GM12874 (cell line): ENCODE measurements around the gene LINC00632.

Experiments
- TF ChIP-seq, protein P1 (sequence below): IDR thresholded peaks from 2 replicates; pipeline ENCODE4 v1.5.1; 2011; ENCODE audit warnings: low read depth, mild to moderate bottlenecking, control low read depth, low read length, moderate library complexity; ENCODE audit not compliant: insufficient read depth

LINC00632 gene

DNA sequence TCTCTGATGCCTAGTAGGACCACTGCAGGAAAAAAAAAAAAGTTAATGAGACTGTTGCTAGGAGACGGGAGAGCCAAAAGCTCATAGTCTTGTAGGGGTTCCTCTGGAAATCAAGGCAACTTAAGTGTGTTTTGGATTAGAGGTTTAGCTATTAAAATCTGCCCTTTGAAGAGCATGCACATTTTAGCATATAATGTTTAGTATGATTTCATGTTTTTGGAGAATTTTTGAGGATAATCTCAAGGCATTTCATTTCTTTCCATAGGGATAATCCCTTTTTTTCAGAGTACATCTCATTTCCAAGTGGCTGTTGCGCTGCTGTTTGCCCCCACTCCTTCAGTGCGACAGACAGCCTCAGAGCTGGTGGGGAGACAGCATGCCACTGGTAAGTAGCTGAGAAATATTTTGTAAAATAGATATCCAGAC lies at the start of gene LINC00632:
LINC00632 (plus strand) TSS at position 339 of the 426 bp plus-strand sequence.
- TF ChIP-seq, protein P1, sequence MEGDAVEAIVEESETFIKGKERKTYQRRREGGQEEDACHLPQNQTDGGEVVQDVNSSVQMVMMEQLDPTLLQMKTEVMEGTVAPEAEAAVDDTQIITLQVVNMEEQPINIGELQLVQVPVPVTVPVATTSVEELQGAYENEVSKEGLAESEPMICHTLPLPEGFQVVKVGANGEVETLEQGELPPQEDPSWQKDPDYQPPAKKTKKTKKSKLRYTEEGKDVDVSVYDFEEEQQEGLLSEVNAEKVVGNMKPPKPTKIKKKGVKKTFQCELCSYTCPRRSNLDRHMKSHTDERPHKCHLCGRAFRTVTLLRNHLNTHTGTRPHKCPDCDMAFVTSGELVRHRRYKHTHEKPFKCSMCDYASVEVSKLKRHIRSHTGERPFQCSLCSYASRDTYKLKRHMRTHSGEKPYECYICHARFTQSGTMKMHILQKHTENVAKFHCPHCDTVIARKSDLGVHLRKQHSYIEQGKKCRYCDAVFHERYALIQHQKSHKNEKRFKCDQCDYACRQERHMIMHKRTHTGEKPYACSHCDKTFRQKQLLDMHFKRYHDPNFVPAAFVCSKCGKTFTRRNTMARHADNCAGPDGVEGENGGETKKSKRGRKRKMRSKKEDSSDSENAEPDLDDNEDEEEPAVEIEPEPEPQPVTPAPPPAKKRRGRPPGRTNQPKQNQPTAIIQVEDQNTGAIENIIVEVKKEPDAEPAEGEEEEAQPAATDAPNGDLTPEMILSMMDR, result no peak

DNA sequence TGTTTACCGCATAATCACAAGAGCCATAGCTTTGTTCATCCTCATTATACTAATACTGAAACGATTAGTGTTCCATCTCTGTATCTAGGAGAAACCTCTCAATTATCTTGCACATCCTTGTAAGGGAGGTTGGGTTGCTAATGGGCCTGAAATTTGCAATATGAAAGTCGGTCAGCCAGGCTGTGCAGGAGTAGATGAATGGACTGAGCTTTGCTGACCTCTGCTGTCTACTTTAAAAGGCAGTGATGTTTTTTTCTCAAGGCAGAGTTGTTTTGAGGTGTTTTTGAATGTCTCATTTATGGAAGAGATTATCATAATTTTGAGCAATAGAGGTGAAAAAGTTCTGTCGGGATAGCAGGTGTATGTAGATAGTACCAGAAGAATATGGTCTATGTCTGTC lies 47.9 kb upstream of the LINC00632 start:
- TF ChIP-seq, protein P1, result no peak

DNA sequence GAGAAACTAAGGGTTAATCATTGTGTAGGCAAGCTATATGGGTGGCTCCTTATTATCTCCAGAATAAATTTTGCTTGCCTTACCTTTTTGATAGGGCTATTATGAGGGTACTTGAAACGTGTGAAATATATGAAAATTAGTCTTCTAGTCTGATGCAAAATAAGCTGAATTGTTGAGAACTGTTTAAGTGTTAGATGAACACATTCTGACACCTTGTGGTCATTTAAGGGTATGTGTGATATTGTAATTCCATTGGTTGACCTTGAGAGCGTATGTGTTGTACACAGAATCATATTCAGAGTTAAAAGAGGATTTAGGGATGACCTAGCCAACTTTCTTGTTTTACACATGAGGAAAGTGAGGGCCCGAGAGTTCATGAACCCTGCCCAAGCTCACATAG lies 44.6 kb upstream of the LINC00632 start:
- TF ChIP-seq, protein P1, result no peak

DNA sequence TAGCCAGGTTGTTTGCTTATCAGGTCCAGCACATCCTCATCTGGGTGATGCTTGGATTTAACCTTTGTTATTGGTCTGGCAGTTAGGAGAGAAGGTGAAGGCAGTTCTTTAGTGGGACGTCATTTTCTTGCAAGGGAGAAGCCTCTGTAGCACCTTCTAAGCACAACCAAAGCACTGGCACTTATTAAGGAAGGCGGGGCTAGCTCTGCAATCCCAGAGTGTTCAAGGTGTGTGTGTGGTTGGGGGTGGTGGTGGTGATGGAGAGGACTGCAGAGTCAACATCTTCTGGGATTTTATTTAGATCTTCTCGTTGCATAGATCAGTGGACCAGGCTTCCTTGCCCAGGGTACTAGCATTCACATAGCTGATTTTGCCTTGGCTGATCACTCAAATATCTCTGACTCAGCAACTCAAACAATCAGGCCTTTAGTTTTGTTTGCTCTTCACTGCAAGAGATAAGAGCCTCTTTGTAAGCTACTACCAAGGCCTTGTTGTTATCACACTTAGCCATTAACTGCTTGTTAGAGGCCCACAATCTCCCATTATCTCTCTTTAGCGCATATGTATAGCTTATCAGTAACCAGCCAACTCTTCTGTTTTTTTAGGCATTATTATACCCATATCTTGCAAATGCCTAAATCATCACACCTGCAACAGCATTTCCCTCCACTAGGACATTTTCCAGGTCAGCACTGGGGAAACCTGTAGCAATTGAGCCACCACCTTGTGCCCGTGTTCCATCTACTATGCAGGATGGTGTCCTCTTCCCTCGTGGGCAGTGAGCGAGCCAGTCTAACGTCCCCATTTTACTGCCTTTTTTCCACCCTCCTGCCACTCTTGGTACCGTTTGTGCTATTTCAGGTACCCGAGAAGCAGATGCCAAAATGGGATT lies 36.5 kb upstream of the LINC00632 start:
- TF ChIP-seq, protein P1, result no peak

DNA sequence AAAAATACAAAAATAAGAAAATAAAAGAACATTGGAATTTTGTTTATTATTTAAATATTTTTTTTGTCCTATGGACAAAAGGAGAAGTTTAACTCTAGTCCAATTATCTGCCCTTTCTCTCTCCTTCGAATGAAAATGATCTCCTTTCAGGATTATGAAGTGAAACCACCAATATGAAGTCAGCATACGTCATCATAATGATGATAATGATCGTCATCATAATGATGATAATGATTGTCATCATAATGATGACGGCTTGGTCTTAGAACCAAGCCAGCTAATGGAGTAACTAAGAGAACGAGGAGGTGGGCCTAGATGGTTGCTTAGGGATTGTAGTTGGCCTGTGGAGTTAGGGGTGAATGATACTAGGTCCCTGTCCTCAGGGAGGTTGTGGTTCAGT lies 21.9 kb upstream of the LINC00632 start:
- TF ChIP-seq, protein P1, result no peak

DNA sequence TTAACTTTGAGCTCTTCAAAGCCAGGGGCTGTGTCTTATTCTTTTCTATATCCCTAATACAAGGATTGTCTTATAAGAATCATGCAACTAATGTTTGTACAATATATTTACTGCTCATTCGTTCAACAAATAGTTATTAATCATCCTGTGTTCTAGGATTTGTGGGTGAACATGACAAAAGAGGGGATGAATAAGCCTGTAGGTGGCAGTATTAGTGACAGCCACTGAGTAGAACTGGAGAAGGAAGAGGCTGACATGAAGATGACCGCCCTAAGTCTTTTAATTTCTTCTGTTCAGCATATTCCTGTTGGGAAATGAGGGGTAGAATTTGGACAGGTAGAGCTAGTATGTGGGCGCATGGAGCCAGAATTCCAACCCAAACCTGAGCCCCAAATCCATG lies 11.9 kb upstream of the LINC00632 start:
- TF ChIP-seq, protein P1, result no peak

DNA sequence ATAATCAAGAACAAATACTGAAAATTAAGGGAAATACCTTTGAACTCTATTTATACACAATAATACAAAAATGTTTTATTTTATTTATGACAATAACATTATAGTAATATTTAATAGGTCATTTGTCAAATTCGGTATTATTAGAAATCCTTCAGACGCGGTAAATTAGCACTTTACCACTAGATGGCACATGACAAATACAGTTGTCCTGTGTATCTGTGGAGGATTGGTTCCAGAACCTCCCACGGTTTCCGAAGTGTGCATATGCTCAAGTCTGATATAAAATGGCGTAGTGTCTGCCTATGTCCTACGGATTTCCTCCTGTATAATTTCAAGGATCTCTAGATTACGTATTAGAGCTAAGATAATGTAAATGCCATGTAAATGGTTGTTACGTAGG lies 8.1 kb upstream of the LINC00632 start:
- TF ChIP-seq, protein P1, result no peak
